ENCODE measurements around the gene PRKD2.

DNA sequence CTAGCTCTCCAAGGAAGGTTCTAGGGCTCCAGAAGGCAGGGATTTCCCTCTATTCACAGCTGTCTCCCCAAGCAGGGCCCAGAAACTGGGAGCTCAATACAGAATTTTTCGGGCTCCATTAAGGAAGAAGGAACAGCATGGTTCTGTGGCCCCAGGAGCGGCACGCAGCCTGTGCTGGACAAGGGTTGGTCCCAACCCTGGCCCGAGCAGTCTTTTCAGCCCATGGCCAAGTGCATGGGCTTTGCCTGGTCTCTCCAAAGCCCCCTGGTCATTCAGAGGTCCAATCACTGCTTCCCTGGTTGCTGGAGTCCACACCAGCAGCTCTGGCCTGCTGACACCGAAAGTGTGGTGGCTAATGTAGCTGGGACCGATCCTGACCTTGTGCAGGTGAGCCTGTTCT lies 6.6 kb upstream of the PRKD2 start:
- TF ChIP-seq, protein P1, sequence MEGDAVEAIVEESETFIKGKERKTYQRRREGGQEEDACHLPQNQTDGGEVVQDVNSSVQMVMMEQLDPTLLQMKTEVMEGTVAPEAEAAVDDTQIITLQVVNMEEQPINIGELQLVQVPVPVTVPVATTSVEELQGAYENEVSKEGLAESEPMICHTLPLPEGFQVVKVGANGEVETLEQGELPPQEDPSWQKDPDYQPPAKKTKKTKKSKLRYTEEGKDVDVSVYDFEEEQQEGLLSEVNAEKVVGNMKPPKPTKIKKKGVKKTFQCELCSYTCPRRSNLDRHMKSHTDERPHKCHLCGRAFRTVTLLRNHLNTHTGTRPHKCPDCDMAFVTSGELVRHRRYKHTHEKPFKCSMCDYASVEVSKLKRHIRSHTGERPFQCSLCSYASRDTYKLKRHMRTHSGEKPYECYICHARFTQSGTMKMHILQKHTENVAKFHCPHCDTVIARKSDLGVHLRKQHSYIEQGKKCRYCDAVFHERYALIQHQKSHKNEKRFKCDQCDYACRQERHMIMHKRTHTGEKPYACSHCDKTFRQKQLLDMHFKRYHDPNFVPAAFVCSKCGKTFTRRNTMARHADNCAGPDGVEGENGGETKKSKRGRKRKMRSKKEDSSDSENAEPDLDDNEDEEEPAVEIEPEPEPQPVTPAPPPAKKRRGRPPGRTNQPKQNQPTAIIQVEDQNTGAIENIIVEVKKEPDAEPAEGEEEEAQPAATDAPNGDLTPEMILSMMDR (IDR thresholded peaks at IDR 0.05; ENCODE audit: low read depth, low read length) = no peak
- TF ChIP-seq EZH2phosphoT487 (IDR thresholded peaks at IDR 0.05; ENCODE audit: low read depth) = no peak

Measured in OCI-LY3 (cell line).